GM19035 (cell line): ENCODE data around the gene RNF167.
"Not testable (repeated sequence)": the region's sequence is repeated elsewhere in the genome, so short reads cannot be mapped to it uniquely, and the experiment has no call there.

Source experiments
- ATAC-seq: cut with Tn5 transposase; IDR thresholded peaks from one replicate; pipeline ENCODE4 v1.9.1; 2021; ENCODE audit not compliant: unreplicated experiment

RNF167 gene

GRCh38 chr17:4901648-4902344 lies 38.3 kb upstream of the RNF167 start:
- ATAC-seq = no peak

GRCh38 chr17:4902540-4902939 lies 37.5 kb upstream of the RNF167 start:
- ATAC-seq = no peak

- no peak for ATAC-seq
These were observed 36.8 kb upstream of the RNF167 start, which contains the start of gene CHRNE for GRCh38 chr17:4903051-4903818. CHRNE (minus strand) TSS chr17:4903098; CDS start chr17:4903063, 35 bp downstream.

- not testable (repeated sequence) for ATAC-seq
These were observed 33.4 kb upstream of the RNF167 start for GRCh38 chr17:4906642-4907041.

- ATAC-seq = no peak
These were observed 31.8 kb upstream of the RNF167 start for GRCh38 chr17:4908301-4908700.

- no peak for ATAC-seq
These were observed 31.2 kb upstream of the RNF167 start for GRCh38 chr17:4908711-4909496.

GRCh38 chr17:4913994-4914393 lies 26.1 kb upstream of the RNF167 start:
- no peak for ATAC-seq

GRCh38 chr17:4914551-4914950 lies 25.5 kb upstream of the RNF167 start:
- not testable (repeated sequence) for ATAC-seq

GRCh38 chr17:4919511-4920047 lies 20.5 kb upstream of the RNF167 start:
- ATAC-seq = no peak

- ATAC-seq = no peak
These were observed 19.6 kb upstream of the RNF167 start for GRCh38 chr17:4920351-4921048.

- ATAC-seq = no peak
These were observed 18.7 kb upstream of the RNF167 start for GRCh38 chr17:4921320-4921719.

- ATAC-seq = not testable (repeated sequence)
These were observed 13.3 kb upstream of the RNF167 start for GRCh38 chr17:4926577-4927335.

- no peak for ATAC-seq
These were observed 11.2 kb upstream of the RNF167 start for GRCh38 chr17:4928881-4929280.

GRCh38 chr17:4931963-4932362 lies 8.1 kb upstream of the RNF167 start, which contains the start of gene GP1BA:
GP1BA (plus strand) TSS chr17:4932277; CDS start chr17:4932605, 328 bp downstream.
- no peak for ATAC-seq

GRCh38 chr17:4932756-4933155 lies 7.3 kb upstream of the RNF167 start:
- ATAC-seq = no peak

GRCh38 chr17:4933646-4934045 lies 6.4 kb upstream of the RNF167 start:
- no peak for ATAC-seq

GRCh38 chr17:4934173-4934979 lies 5.7 kb upstream of the RNF167 start:
- no peak for ATAC-seq

- ATAC-seq = no peak
These were observed 4.4 kb upstream of the RNF167 start for GRCh38 chr17:4935650-4936049.

GRCh38 chr17:4936436-4936835 lies 3.6 kb upstream of the RNF167 start:
- ATAC-seq = no peak
